Activated CD4-positive, alpha-beta T cell treated with anti-CD3 and anti-CD28 coated beads, Interleukin-10, Interleukin-2, amounts not matched to agents 100 ng/mL and 50 ng/mL, durations not matched to agents 16 hours and 8 hours (primary cell): ENCODE results near the gene FYCO1.
A peak's percentile ranks its signal among the peaks of the same experiment; 100 is the strongest.

Experiments
- DNase-seq: peaks from one replicate; pipeline ENCODE4 v3.0.0-alpha.2; 2020

The FYCO1 gene

DNA sequence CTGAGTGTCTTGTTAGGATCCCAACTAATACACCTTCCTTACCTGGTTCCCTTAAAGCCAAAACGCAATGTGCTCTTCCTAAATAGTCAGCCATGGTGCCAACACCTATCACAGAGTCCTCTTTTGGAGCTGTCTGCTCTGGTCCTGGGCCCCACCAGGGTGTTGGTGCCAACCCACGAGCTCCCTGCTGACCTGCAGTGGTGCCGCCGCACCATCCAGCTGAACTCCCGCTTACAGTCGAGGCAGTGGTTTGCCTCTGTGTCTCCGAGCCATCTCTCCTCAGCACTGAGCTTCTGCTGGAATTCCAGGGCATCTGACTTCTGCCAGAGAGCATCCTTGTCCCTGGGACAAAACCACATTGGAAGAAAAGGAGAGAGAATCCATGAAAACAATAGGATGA is 36.4 kb downstream of the FYCO1 start:
- DNase-seq = no peak

DNA sequence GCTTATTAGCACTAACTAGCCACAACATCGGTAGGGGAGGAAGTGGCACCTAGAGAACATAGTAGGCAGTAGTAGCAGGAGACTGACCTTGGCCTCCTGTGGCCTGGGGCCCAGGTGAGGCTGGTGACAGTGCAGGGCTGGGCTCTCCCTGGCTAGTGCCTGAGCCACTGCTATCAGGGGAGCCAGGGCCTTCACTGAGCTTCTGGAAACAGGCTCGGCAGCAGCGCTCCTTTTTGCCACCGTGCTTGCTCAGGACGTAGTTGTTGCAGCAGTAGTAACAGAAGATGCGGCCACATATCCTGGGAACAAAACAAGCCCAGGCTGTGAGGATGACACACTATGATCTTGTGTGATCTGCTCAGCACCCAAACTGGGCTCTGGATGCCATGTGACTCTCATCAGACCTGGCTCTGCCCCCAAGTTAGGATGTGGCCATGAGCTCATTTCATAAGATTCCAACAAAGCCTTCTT is 37.3 kb downstream of the FYCO1 start:
- no peak for DNase-seq

DNA sequence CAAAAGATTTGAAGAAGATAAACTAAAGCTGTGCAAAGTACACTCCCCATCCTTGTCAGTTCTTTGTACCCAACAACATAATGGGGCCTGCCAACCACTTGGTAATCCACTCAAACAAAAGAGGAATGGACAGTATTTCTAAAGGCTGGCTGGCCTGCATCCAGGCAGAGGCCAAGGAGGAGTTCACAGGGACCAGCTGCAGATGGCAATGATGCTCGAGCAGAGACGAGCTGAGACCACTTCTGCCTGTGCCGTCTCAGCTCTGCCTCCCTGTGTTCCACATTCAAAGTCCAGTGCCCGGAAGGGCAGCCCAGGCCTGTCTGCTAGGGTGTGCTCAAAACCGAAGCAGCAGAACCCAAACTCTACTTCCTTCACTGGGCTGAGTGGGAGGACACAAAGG is 38.0 kb downstream of the FYCO1 start:
- no peak for DNase-seq

DNA sequence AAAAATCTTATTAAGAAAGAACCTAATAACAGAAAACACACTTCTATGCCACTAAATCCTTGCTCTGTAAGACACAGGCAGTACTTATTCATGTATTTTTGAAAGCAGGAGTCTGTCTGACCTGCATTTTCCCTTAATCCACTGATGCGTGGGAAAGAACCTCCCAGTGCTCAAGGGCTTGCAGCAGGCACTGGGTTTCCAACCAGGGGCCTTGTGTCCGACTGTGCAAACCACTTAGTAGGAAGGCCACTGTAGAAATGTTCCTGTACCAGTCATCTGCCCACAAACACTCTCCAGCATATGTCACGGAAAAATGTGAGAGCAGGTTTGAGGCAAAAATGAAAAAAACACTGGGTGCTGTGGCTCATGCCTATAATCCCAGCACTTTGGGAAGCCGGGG is 39.9 kb downstream of the FYCO1 start:
- no peak for DNase-seq

DNA sequence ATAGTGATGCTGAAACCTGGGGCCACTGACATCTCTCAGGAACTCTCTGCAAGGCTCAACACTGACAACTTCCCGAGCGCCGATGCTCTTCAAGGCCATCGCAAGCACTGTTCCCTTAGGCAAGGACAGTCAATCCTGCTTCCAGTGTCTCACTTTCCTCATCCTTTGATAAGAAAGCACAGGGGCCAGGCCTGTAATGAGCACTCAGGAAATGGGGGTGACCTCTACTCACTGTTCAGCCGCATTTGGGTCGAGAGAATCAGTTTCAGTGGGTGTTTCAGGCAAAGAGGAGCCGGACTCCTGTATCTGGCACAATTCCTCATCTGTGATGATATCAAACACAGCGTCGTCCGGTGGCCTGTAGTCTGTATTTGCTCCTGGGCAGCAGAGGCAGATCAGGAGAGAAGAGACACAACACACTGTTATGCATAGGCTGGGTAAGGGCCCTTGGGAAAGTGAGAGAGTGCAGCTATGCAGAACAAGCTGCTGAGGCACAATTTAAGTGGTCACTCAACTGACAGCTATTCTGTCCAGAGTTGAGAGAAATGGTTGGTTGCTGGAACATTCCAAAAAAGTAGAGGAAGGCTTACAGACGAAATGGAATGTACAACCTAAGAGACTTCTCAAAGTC is 40.5 kb downstream of the FYCO1 start:
- DNase-seq = no peak

DNA sequence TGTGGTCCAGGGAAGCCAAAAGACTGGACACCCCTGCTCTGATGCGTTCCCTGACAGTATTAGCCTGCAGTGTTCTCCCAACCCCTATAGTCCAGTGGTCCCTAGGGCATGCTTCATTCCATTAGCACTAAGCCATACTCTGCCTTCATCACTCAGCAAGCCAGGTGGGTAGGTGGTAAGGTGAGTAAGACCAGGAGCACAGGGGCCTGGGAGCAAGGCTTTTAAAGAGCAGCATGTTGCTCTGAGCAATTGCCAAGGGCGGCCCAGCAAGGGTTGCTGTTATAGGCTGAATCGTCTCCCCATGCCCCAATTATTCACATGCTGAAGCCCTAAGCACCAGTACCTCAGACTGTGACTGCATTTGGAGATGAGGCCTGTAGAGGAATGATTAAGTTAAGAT is 41.3 kb downstream of the FYCO1 start:
- DNase-seq = no peak

DNA sequence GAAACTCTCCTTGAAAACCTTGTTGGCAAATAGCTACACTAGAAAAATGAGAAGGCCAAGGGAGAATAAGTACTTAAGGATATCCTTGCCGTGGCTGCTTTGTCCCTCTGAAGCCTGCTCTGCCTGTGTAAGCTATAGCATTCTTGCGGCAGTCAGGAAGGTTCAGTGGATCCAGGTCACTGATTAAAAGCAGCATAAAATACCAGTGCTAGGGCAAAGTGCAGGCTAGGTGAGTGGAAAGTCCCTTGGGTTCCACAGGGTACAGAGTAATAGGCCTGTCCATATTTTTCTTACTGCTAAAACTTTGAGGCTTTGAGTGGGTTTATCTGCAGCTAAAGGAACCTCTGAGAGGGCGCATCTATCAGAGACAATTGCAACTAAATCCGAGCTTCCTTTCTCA is 42.1 kb downstream of the FYCO1 start:
- DNase-seq = no peak

DNA sequence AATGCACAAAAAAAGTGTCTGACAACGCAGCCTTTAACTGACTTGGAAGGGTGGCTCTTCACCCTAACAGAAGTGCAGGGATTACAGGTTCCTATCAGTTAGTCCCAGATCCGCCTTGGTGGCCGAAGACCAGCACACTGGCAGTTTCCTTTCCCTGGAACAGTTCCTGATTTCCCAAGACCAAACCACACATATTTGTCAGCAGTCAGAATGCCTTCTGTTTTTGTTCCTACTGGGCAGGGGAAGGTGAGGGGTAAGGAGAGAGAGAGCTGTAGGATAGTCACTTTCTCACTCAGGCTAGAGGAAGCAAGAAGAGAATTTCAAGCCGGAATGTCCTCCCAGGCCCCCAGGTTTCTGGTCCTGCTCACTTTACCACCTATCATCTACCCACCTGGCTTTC is 43.2 kb downstream of the FYCO1 start:
- DNase-seq = no peak

DNA sequence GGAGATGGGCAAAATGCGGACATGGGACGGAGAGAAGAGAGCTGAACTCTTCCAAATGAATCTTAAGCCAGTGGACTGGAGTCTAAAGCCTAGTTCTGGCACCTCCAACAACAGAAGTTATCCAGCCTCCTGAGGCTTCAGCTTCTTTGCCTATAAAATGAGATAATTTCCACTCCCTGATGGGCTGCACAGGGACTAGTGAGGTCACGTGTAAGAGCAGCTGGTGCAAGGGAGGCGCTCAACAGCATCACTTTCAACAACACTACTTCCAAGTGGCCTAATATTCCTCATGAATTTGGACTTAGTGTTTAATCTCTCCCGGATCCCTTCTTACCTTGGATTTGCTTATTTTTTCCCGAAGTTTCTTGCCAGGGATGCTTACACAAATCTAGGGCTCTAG is 43.7 kb downstream of the FYCO1 start:
- DNase-seq = no peak

DNA sequence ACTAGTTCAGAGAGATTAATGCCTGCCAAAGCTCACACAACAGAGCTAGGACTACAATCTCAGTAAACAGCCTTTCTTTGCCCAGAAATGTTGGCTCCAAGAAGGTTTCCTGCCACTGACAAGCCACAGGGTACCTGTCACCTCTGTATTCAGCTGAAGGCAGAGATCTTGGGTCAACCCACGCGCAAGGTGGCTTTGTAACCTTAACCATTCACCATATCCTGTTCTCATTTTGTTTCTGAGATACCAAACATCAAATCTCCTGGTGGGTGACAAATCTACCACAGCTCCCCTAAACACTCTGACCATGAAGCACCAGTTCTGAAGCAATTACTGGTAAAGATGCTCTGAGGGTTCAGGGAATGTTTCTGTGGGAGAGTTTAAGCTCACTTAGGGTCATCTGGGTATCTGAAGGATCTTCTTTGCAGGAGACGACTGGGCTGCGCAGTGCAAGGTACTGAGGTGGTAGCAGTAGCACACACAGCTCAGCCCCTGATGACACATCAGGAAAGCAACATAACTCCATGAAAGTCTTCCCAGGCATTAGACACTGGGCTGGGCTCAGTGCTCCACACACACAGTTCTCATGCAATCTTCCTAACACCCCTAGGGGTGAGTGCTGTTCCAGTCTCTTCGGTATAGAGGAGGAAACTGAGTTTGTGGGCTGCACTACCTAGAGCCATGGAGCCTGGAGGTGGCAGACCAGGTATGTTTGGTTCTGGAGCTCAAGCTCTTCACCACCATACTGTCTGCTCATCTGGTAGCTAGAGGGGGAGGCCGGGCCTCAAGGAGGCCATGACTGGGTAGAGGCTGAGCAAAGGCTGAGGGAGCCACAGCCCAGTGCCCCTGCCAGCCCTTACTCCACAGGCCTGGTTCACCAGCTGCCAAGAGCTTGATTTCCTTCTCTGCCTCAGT is 44.7 kb downstream of the FYCO1 start:
- DNase-seq = peak; percentile 75

DNA sequence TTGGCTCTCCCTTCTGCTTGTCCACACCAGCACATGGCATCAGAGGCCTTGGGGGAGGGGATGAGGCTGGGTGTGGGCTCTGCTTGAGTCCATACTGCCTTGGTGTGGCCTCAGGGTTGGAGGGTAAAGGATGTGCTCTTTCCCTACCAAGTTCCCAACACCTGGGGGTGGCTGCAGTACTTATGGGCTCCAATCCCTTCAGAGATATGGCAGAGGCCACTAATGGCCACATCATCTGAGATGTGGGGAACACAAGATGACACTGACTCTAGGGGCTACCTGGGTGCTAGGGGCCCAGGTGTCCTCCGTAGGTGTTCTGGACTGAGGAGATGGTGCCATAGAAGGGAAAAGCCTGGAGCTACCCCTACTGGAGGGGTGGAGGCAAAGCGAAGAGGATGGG is 45.5 kb downstream of the FYCO1 start:
- no peak for DNase-seq

DNA sequence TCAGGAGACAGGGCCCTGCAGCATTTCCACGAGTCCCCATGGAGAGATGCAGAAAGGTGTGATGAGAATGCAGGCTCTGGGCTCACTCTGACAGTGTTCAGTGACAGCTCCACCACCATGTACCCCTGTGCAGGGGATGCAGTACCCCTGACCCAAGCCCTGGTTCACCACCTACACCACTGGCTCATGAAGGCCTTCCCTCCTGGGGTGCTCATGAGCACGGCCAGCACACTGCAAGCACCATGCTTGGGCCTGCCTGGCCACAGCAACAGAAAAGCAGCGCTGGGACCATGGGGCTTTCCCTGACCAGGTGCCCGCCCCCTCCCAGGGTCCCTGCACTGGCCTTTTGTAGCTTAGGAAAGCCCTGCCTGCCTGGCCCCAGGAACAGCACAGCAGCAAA is 46.2 kb downstream of the FYCO1 start:
- DNase-seq = no peak

DNA sequence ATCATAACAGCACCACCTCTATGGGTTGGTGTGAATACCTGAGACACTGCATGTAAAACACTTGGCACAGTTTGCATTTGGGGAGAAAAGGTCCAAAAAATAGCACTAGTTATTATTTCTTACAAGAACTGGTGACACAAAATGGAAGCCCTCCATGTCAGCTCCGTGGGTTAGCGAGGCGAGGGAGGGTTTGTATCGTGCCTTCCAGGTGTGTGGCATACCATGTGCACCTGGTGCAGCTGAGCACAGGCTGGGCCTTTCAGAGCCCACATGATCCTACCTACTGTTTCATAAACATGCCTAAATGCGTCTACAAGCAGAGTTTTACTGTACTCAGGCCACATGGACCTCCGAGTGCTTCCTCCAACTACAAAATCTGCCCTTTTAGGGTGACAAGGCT is 46.7 kb downstream of the FYCO1 start:
- no peak for DNase-seq

DNA sequence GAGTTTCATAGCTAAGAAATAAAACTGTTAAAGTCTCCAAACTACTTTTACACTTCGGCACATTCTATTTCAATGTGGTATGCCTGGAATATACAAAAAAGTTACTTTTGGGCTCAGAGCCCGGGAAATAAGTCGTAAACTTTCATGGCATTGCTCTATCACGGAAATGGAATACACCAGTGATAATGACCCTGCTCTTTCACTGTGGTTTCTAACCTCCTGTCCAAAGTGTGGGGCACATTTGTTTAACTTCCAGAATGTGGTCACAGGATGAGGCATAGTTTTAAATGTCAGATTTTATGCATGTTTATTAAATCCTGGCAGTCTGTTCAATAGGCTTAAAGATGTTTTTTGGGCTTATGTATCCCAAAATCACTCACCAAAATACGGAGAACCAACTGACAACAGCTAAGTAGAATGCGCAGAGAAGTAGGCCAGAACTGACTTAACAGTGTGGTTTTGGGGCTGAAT is 47.3 kb downstream of the FYCO1 start:
- DNase-seq = no peak

DNA sequence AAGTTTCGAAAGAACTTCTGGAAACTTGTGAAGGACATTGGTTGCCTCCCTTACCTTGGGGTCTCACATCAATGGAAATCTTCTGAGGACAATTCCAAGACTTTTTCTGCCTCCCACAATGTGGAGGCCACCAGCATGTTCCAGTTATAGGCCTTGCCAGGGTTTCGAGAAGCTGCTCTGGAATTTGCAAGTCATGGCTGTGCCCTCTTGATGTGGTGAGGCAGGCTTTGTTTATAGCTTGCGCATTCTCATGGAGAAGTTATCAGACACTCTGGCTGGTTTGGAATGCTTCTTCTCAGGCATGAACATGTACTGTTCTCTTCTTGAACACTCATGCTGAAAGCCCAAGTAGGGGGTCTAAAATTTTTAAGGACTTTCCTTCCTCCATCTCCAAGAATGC is 48.3 kb downstream of the FYCO1 start:
- no peak for DNase-seq

DNA sequence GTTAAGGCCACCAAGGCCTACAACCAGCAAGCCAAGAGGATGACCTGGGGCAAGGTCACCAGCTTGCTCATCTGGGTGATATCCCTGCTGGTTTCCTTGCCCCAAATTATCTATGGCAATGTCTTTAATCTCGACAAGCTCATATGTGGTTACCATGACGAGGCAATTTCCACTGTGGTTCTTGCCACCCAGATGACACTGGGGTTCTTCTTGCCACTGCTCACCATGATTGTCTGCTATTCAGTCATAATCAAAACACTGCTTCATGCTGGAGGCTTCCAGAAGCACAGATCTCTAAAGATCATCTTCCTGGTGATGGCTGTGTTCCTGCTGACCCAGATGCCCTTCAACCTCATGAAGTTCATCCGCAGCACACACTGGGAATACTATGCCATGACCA is 48.7 kb downstream of the FYCO1 start:
- DNase-seq = peak; percentile 39

DNA sequence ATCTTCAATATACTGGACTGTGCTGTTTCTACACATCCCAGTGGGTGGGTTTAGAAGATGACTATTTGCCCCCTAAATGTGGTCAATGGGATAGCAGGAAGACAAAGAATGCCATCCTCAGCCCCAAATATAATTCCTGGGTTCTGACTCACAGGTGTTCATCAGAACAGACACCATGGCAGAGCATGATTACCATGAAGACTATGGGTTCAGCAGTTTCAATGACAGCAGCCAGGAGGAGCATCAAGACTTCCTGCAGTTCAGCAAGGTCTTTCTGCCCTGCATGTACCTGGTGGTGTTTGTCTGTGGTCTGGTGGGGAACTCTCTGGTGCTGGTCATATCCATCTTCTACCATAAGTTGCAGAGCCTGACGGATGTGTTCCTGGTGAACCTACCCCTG is 49.3 kb downstream of the FYCO1 start:
- DNase-seq = no peak

DNA sequence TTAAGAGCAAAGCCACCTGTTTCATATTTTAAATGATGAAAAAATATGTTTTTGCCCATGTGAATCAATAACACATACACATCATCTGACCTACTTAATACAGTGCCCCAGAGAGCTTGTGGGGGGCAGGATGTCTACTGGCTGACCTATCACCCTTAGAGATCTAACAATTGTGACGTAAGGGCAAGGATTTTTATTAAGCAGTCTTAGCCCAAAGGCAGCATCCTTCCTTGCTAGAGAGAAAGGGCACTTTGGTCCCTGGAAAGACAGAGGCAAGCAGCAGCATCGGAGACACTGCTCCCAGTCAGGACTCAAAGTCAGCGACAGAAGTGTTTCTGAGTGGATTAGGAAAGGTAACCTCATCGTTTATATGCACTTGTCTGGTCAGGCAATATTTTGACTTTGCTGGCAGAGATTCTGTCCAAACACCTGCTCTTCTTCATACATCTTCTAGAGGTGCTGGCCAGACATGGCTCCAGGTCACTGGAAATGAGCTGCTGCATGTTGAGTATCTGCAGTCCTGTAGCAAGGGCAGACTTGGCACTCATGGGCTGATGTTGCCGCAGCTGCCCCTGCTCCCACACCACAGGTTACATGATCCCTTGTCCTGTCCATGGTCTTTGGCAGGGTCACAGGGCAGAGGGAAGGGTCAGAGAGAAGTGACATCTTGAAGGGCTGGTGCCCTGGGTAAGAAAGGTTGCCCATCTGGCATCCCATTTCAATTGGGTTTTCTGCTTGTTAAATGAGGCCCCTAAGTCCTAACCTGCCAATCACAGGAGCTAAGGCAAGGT is 50.6 kb downstream of the FYCO1 start:
- DNase-seq = no peak

DNA sequence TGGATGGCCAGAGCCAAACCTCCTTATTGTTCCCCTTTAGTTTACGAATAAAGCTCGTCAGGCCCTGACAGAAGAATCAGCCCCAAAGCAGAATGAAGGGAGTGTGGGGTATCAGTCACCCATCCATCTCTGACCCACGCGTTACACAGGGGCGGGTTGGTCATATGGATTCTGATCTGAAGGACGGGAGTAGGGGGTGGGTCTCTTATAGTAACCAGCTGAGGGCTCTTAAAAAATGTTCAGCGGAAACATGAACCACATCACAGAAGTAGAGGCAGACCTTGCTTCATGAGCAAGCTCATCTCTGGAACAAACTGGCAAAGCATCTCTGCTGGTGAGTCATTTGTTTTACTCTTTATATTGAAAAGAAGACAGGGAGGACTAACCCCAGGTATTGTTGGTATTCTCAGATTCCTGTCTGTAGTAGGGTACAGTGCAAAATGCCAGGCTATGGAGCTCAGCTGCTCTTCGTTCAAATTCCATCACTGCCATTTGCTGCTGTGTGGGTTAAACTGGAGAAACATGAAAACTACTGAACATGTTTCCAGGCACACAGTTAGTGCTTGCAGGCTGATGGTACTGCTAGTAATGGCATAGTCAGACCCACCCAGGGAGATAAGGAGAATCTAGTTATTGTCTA is 52.3 kb downstream of the FYCO1 start, which contains the start of gene CXCR6:
Gene CXCR6 (plus strand): TSS at position 258 of the 640 bp plus-strand sequence. CDS start 3,018 bp downstream, outside the sequence.
- peak; percentile 87 for DNase-seq

DNA sequence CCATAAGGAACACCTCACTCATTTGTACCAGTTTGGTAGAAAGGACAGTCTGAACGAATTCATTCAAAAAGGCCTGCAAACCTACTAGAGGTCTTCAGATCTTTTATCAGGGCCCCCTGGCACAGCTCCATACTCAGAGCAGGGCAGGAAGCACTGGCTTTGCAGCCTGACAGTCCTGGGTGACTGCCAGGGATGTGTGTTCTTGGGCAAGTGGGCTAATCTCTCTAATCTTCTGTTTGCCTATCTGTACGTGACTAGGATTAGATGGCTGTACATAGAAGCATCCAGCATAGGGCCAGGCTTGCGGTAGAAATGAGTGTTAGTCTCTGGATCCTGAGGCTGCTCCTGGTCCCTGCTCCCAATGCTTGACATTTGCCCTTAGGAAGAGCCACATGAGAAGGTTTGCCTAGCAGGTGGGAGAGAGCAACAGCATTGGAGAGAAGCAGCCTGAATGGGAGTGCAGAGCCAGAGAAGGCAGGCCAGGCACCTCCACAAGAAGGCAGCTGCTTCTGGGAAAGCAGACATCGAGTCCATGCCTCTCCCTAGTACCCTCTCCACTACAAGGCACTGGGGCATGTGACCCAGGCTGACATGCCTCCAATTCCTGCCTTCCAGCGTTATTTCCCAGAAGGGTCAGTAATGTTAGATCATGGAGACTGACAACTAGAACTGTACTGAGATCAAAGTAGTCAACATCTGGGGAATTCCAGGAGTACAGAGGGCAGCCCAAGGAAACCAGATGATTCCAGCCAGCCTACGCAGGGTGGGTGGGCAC is 53.4 kb downstream of the FYCO1 start:
- no peak for DNase-seq

DNA sequence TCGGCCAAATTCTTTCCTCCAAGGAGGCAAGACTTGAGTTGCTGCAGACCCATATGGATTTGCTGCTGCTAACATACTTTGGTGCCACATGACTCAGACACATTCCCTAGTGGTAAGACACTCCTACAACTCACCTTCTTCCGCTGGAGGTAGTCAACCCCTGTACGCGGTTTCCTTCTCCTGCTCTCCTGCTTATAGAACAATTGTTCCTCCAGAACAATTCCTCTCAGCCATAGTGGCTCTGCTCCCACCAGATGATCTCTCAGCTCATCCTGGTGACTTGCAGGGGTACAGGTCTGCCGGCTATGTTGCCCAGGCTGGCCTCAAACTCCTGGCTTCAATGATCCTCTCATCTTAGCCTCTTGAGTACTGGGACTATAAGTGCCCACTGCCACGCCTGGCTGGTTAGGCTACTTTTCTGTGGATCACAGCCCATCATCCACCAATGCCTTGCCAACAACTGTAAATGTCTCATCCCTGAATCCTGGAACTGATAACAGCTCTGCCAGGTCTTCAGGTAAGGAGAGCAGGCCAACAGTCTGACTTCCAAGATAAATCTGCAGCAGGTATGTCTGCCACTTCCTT is 54.8 kb downstream of the FYCO1 start:
- no peak for DNase-seq
